Skin of body (tissue), 2 donors: ENCODE results near the gene PRIM2. TPM values are rescaled to one million over a fixed set of nuclear protein-coding genes. Genes with fewer than 3 reads are reported as not detected.
"Not testable (repeated sequence)": the region's sequence is repeated elsewhere in the genome, so short reads cannot be mapped to it uniquely, and the experiment has no call there.

Experiments
- DNase-seq: peaks from one replicate; lab custom pipeline; 2025; lab: John Stamatoyannopoulos, UW
- total RNA-seq: library from RNA; depleted of rRNA; stranded (reverse); fragments of >200 nt; gene quantifications from one replicate; pipeline ENCODE4 v1.2.3, GENCODE V29; 2014

The PRIM2 gene
- total RNA-seq, 1 donor from 2014 or later = 17.2 TPM

DNA sequence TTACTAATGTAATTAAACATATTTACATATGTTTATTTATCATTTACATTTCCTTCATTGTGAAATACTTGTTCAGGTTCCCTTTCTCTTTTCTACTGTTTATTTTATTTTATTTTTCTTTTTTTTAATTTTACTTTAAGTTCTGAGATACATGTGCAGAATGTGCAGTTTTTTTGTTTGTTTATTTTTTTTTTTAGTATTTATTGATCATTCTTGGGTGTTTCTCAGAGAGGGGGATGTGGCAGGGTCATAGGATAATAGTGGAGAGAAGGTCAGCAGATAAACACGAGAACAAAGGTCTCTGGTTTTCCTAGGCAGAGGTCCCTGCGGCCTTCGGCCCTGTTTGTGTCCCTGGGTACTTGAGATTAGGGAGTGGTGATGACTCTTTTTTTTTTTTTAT is 8.7 kb upstream of the PRIM2 start:
- DNase-seq = not testable (repeated sequence)

GRCh38 chr6:57310095-57310816 is 7.2 kb upstream of the PRIM2 start:
- DNase-seq = not testable (repeated sequence)

DNA sequence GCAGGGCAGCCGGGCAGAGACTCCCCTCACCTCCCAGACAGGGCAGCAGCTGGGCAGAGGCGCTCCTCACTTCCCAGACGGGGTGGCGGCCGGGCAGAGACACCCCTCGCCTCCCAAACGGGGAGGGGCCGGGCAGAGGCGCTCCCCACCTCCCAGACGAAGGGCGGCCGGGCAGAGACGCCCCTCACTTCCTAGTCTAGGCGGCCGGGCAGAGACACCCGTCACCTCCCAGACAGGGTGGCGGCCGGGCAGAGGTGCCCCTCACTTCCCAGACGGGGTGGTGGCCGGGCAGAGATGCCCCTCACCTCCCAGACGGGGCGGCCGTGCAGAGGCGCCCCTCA is 6.6 kb upstream of the PRIM2 start:
- DNase-seq = no peak

DNA sequence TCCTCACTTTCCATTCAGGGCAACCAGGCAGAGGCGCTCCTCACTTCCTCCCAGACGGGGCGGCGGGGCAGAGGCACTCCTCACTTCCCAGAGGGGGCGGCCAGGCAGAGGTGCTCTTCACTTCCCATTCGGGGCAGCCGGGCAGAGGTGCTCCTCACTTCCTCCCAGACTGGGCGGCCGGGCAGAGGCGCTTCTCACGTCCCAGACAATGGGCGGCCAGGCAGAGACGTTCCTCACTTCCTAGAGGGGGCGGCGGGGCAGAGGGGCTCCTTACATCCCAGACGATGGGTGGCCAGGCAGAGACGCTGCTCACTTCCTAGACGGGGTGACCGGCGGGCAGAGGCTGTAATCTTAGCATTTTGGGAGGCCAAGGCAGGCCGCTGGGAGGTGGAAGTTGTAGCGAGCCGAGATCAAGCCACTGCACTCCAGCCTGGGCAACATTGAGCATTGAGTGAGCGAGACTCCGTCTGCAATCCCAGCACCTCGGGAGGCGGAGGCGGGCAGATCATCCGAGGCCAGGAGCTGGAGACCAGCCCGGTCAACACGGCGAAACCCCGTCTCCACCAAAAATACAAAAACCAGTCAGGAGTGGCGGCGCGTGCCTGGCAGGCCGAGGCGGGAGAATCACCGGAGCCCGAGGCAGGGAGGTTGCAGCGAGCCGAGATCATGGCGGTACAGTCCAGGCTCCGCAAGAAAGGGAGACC is 6.0 kb upstream of the PRIM2 start:
- DNase-seq = not testable (repeated sequence)

DNA sequence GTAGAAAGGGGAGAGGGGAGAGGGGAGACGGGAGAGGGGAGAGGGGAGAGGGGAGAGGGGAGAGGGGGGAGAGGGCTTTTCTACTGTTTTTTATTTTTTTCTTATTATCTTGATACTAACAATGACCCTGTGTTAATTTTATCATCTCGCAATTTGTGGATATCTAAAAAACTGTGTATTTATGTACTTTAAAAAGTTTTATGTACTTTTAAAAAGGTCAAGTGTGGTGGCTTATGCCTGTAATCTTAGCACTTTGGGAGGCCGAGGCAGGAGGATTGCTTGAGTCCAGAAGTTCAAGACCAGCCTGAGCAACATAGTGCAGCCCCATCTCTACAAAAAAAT is 5.5 kb upstream of the PRIM2 start:
- DNase-seq = no peak

DNA sequence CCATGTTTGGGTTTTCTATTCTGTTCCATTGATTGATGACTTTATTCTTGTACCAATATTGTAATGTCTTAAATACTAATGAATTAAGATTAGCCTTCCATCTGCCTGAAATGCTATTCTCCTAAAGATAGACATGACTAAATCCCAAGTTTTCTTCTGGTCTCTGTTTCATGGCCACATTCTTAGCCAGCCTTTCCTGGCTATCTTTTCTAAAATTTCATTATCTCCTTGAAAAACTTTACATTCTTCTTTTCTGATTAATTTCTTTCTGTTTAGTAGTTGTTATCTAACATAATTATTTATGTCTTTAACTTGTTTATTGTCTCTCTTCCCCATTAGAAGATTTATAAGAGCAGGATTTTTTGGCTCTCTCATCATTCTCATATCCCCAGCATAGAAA is 4.4 kb upstream of the PRIM2 start:
- no peak for DNase-seq

GRCh38 chr6:57313711-57314471 is 3.5 kb upstream of the PRIM2 start:
- peak; percentile 82 for DNase-seq

- no peak for DNase-seq
Observed at GRCh38 chr6:57315111-57315510, 2.3 kb upstream of the PRIM2 start.

DNA sequence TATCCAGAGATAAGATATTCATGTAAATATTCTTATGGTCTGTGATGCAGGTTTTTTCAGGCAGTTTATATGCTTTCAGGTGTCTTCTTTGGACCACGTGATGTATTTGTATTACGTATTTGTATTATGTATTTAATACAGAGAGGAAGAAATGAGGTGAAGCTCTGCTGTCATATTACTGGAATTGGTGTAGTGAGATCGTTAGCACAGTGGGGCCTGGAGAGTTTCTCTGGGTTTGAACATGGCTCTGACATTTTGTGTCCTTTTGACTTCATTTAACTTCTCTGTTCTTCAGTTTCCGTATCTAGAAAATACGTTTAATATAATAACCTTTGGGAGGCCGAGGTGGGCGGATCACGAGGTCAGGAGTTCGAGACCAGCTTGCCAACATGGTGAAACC is 1.6 kb upstream of the PRIM2 start:
- no peak for DNase-seq

GRCh38 chr6:57316581-57317059 is 810 bp upstream of the PRIM2 start:
- DNase-seq = peak; percentile 85

- no peak for DNase-seq
Observed at GRCh38 chr6:57324538-57324937, 7.1 kb downstream of the PRIM2 start.

DNA sequence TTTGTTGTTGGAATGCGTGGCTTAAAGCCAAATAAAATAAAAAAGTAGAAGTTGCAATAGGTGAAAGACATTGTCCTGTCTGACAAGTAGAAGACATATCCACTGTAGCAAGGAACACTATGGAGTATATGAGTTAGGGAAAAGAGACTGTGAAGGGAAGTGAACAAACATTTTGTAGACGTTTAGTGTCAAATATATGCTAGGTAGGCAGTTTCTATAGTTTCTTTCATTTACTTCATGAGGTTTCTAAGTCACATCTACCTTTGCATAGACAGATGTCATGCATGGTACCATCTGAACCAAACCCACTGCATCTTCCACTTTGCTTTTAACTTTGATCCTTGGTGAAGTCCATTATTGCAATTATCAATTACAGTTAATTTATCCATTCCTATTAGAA is 9.9 kb downstream of the PRIM2 start:
- DNase-seq = no peak

DNA sequence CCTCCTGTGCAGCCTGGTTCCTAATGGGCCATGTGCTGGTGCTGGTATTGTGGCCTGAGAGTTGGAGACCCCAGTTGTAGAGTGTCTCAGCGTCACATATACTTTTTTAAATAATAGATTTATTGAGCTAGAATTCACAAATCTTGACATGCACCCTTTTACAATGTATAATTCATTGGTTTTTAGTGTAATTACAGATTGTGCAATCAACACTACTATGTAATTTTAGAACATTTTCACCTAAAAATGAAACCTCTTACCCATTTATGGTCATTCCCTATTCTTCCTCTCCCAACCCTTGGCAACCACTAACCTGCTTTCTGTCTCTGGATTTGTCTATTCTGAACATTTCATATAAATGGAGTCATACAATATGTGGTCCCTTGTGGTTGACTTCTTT is 10.6 kb downstream of the PRIM2 start:
- DNase-seq = no peak

DNA sequence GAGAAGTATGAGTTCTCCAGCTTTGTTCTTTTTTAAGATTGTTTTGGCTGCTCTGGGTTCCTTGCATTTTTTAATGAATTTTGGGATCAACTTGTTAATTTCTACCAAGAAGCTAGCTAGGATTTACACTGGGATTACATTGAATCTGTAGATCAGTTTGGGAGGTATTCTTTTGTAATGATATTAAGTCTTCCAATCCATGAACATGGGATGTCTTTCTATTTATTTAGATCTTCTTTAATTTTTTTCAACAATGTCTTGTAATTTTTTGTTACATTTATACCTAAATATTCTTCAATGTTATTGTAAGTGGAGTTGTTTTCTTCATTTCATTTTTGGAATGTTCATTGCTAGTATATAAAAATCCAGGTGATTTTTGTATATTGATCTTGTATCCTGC is 12.5 kb downstream of the PRIM2 start:
- no peak for DNase-seq

- no peak for DNase-seq
Observed at GRCh38 chr6:57342148-57342669, 24.8 kb downstream of the PRIM2 start.

DNA sequence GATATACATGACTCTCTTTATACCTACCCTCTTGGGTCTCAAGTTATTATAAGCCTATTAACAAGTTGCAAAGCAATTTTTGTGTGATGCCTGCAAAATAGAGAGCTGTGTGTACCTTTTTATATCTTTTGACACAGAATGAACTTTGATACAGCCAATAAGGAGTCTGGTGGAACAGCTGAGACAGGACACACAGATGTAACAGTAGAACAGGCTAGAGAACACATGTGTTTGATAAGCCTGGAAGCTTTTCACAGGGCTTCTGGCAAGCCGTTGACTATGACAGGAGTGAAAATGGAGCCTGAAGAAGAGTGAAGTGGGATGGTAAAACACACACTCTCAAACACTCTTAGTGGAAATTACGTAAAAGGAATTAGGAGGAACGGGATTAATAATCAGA is 25.9 kb downstream of the PRIM2 start:
- not testable (repeated sequence) for DNase-seq

- not testable (repeated sequence) for DNase-seq
Observed at GRCh38 chr6:57346715-57347114, 29.3 kb downstream of the PRIM2 start.

GRCh38 chr6:57347597-57347996 is 30.2 kb downstream of the PRIM2 start:
- DNase-seq = not testable (repeated sequence)

GRCh38 chr6:57350443-57350842 is 33.0 kb downstream of the PRIM2 start:
- DNase-seq = not testable (repeated sequence)

GRCh38 chr6:57352596-57352995 is 35.2 kb downstream of the PRIM2 start:
- not testable (repeated sequence) for DNase-seq

DNA sequence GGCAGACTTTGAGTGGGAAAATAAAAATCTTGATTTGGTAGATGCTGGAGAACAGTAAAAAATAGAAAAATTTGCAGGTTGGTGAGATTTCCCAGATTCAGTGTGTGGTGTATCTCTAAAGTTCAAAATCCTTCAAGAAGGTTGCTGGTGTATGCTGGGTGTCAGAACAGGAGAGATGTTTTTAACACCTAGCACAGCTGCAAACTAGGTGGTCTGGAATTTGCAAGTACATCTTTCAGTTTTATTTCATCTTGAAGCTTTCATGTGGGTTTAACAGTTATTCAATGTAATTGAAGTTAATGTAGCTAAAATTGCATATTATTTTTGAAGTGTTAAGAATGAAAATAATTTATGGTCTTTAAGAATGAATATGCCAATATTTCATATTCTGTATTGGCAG is 40.9 kb downstream of the PRIM2 start:
- not testable (repeated sequence) for DNase-seq

DNA sequence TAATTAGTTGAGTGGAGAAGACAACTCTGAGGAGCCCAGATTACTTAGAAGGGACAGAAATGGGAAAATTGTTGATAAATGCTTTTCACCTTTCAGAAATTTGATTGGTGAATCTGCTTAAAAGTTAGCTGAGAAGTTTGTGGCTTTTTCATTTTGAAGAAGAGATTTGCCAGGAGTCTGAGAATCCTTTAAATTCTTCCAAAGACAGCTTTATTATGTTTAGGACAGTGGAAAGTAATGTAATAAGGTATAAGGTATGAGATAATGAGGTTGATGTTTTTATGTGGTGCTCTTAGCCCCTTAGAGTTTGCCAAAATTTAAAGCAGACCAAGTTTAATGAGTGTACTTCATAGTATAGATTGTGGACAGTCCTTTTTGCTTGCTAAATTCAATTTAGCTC is 42.3 kb downstream of the PRIM2 start:
- DNase-seq = not testable (repeated sequence)
